Measurements from ENCODE around the gene SYNGR4. TPM values are rescaled to one million over a fixed set of nuclear protein-coding genes. Genes with fewer than 3 reads are reported as not detected.

The SYNGR4 gene
- polyA plus RNA-seq, 1 donor (not counting 4 experiments of a cell fraction or from before 2014, with no cell fraction given), result not detected

- peaks cover 17% of the 10 kb centered on the region for H3K79me2 ChIP-seq (ENCODE audit: control insufficient read depth, insufficient read depth, low read length)
- no peak overlapping the region for H3K4me2 ChIP-seq (ENCODE audit: control insufficient read depth, extremely low read depth, insufficient read depth, low read depth, low read length)
- no peak for TF ChIP-seq EZH2 (IDR thresholded peaks at IDR 0.05; ENCODE audit: low read length)
- TF ChIP-seq CTCF (optimal IDR thresholded peaks at IDR 0.05 in 1 of 3, IDR thresholded peaks at IDR 0.05 in 1 of 3, conservative IDR thresholded peaks at IDR 0.05 in 1 of 3; ENCODE audit: extremely low read depth in 1 of 3, insufficient read depth in 2 of 3, low read length in 3 of 3), result no peak
- H3K9me3 ChIP-seq (ENCODE audit: control insufficient read depth, low read depth, low read length), result no peaks in the 10 kb centered on the region
- H3K4me1 ChIP-seq (ENCODE audit: control insufficient read depth, extremely low read depth, insufficient read depth, low read length), result peaks cover 17% of the 10 kb centered on the region
- no peak for FAIRE-seq
- no peak overlapping the region for H3K27ac ChIP-seq (ENCODE audit: control insufficient read depth, insufficient read depth, low read length)
- H4K20me1 ChIP-seq (ENCODE audit: control insufficient read depth, extremely low read depth, insufficient read depth, low read length), result no peaks in the 10 kb centered on the region
- no peak overlapping the region for H2AFZ ChIP-seq (ENCODE audit: control insufficient read depth, low read length)
- H3K9ac ChIP-seq (ENCODE audit: control insufficient read depth, extremely low read depth, insufficient read depth, low read length), result no peak overlapping the region
- H3K36me3 ChIP-seq (ENCODE audit: control insufficient read depth in 2 of 2, extremely low read depth in 1 of 2, insufficient read depth in 2 of 2, low read length in 2 of 2), result peaks cover 3 to 7% of the 10 kb centered on the region in 2 experiments
- DNase-seq (ENCODE audit: low read depth, low spot score), result no peak
- peaks cover 37% of the 10 kb centered on the region for H3K27me3 ChIP-seq (ENCODE audit: control insufficient read depth, extremely low read depth, insufficient read depth, low read length)
- dilution Hi-C loops (cut with MboI; ENCODE audit: extremely low pct_ligation_motif_present, low sequenced_read_pairs), result no loop called here
- H3K4me3 ChIP-seq (ENCODE audit: control insufficient read depth in 2 of 3, extremely low read depth in 1 of 3, insufficient read depth in 2 of 3, low read depth in 1 of 3, low read length in 3 of 3), result no peak overlapping the region
- H3K9me1 ChIP-seq (ENCODE audit: control insufficient read depth, extremely low read depth, insufficient read depth, low read length), result no peaks in the 10 kb centered on the region
These were observed 28.8 kb downstream of the SYNGR4 start for GRCh38 chr19:48392860-48393558.

GRCh38 chr19:48393559-48394330, 29.6 kb downstream of the SYNGR4 start, which contains the start of gene GRIN2D:
TSS of gene GRIN2D (plus strand) at chr19:48393668. CDS start at chr19:48398393, 4,725 bp downstream.
- Histone ChIP-seq H2AFZ (ENCODE audit: control insufficient read depth, low read length) (no peak within 1 kb of the TSS), H3K4me2 (ENCODE audit: control insufficient read depth, extremely low read depth, insufficient read depth, low read depth, low read length) (peak within 1 kb of the TSS; percentile 57), H3K27me3 (ENCODE audit: control insufficient read depth, extremely low read depth, insufficient read depth, low read length) (peaks cover 37% of the 10 kb centered on the region), H3K4me3 (ENCODE audit: control insufficient read depth in 2 of 3, extremely low read depth in 1 of 3, insufficient read depth in 2 of 3, low read depth in 1 of 3, low read length in 3 of 3) (peak within 1 kb of the TSS in 2 of 3 experiments; percentile 16 to 36), H3K9me3 (ENCODE audit: control insufficient read depth, low read depth, low read length) (no peaks in the 10 kb centered on the region), H3K27ac (ENCODE audit: control insufficient read depth, insufficient read depth, low read length) (no peak within 1 kb of the TSS), H3K9me1 (ENCODE audit: control insufficient read depth, extremely low read depth, insufficient read depth, low read length) (no peaks in the 10 kb centered on the region), H3K79me2 (ENCODE audit: control insufficient read depth, insufficient read depth, low read length) (peaks cover 17% of the 10 kb centered on the region), H3K36me3 (ENCODE audit: control insufficient read depth in 2 of 2, extremely low read depth in 1 of 2, insufficient read depth in 2 of 2, low read length in 2 of 2) (peaks cover 3 to 4% of the 10 kb centered on the region in 2 experiments), H3K4me1 (ENCODE audit: control insufficient read depth, extremely low read depth, insufficient read depth, low read length) (peaks cover 17% of the 10 kb centered on the region), H3K9ac (ENCODE audit: control insufficient read depth, extremely low read depth, insufficient read depth, low read length) (no peak within 1 kb of the TSS), H4K20me1 (ENCODE audit: control insufficient read depth, extremely low read depth, insufficient read depth, low read length) (no peaks in the 10 kb centered on the region)
- FAIRE-seq (no peak), DNase-seq (ENCODE audit: low read depth, low spot score) (no peak)
- TF ChIP-seq CTCF (optimal IDR thresholded peaks at IDR 0.05 in 1 of 3, IDR thresholded peaks at IDR 0.05 in 1 of 3, conservative IDR thresholded peaks at IDR 0.05 in 1 of 3; ENCODE audit: extremely low read depth in 1 of 3, insufficient read depth in 2 of 3, low read length in 3 of 3) (no peak), EZH2 (IDR thresholded peaks at IDR 0.05; ENCODE audit: low read length) (peak; percentile 79)
- dilution Hi-C loops (cut with MboI; ENCODE audit: extremely low pct_ligation_motif_present, low sequenced_read_pairs), result no loop called here

All from keratinocyte (primary cell).